ENCODE data around the gene SH2D6.
"Not testable (repeated sequence)": the region's sequence is repeated elsewhere in the genome, so short reads cannot be mapped to it uniquely, and the experiment has no call there.

Gene SH2D6

DNA sequence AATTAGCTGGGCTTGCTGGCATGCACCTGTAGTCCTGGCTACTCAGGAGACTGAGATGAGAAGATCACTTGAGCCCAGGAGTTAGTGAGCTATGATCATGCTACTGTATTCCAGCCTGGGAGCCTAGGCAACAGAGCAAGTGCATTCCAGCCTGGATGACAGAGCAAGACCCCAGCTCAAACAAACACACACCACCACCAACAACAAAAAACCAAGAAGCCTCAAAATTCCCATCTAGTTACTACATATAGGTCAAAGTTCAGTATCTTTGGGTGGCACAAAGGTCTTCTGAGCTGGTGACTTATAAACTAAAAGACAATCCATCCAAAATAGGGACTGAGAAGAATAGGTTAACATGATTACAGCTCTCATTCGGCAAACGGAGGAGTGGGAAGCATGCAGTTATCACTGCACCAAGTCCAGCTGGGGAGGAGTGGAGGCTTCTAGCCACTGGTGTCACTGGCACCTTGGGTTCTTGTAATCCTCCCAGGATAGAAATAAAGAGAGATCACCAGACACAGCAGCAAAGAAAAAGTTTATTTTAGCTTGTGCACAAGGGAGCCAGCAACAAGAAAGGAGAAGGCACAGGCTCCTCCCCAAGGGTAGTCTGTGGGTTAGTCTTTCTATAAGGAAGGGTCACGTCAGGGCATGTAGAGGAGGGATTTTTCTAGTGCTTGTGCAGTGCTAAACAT is 57.4 kb downstream of the SH2D6 start:
- no peak for DNase-seq

DNA sequence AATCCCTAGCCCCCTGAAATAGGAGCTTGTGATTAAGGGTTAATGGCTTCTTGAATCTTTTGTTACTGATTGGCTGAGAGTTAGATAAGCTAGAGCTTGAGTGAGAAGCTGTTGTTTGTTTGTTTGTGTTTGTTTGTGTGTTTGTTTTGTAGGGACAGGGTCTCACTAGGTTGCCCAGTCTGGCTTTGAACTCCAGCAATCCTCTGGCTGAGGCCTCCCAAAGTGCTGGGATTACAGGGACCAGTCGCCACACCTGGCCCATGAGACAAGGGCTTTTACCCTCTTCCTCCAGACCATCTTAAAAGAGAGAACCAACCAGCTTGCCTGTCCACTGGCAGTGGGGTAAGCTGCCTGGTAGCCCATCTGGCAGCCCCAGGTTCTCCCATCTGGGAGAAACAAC is 58.1 kb downstream of the SH2D6 start:
- no peak for DNase-seq

DNA sequence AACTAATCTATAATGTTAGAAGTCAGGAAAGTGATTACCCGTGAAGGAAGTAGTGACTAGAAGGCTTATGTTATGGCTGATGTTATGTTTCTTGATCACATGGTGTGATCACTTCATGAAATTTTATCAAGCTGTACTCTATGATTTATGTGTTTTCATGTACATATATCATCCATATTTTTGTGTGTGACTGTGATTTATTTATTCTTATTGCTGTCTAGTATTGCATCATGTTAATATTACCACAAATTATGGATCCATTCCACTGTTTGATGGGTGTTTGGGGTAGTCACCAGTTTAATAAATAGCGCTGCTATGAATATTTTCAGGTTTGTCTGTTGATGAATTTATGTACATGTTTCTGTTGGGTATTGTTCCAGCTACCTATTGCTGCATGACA is 59.4 kb downstream of the SH2D6 start:
- DNase-seq: no peak

DNA sequence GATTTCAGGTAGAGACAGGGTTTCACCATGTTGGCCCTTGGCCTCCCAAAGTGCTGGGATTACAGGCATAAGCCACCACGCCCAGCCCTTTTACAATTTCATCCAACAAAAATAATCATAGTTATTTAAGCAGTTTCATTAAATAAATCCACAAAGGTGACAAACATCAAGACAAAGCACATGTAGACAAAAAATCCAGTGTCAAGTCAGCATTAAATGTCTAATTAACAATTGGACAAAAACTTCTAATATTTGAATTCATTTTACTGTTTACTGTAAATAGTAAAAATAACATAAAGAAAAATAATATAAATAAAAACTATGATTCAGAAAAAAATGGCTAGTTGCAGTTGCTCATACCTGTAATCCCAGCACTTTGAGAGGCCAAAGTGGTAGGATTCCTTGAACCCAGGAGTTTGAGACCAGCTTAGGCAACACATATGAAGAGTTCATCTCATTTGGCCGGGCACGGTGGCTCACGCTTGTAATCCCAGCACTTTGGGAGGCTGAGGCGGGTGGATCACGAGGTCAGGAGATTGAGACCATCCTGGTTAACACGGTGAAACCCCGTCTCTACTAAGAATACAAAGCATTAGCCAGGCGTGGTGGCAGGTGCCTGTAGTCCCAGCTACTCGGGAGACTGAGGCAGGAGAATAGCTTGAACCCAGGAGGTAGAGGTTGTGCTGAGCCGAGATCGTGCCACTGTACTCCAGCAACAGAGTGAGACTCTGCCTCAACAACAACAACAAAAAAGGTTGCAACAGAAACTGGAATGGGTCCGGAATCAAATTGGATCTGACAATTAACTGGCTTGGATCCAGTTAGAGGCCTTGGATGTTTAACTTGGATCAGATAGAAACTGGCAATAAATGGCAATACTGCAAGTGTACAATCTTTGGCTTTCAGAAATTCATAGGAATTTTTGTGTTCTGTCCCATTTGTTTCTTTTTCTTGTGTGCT is 63.6 kb downstream of the SH2D6 start:
- no peak for DNase-seq

DNA sequence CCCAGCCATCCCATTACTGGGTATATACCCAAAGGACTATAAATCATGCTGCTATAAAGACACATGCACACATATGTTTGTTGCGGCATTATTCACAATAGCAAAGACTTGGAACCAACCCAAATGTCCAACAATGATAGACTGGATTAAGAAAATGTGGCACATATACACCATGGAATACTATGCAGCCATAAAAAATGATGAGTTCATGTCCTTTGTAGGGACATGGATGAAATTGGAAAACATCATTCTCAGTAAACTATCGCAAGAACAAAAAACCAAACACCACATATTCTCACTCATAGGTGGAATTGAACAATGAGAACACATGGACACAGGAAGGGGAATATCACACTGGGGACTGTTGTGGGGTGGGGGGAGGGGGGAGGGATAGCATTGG is 66.1 kb downstream of the SH2D6 start:
- not testable (repeated sequence) for DNase-seq

DNA sequence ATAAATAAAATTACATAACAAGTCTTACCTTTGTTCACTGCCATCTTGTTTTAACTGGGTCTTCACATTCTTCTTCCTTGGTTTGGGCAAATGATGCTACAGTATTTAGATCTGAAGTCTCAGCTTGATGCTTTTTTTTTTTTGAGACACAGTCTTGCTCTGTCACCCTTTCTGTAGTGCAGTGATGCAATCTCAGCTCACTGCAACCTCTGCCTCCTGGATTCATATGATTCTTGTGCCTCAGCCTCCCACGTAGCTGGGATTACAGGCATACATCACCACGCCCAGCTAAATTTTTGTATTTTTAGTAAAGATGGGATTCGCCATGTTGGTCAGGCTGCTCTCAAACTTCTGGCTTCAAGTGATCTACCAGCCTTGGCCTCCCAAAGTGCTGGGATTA is 67.3 kb downstream of the SH2D6 start:
- no peak for DNase-seq

All from fibroblast of upper back skin (primary cell).